ENCODE measurements around the gene LDB3. TPM values are rescaled to one million over a fixed set of nuclear protein-coding genes. Genes with fewer than 3 reads are reported as not detected.
A peak's percentile ranks its signal among the peaks of the same experiment; 100 is the strongest.

LDB3 gene, protein sequence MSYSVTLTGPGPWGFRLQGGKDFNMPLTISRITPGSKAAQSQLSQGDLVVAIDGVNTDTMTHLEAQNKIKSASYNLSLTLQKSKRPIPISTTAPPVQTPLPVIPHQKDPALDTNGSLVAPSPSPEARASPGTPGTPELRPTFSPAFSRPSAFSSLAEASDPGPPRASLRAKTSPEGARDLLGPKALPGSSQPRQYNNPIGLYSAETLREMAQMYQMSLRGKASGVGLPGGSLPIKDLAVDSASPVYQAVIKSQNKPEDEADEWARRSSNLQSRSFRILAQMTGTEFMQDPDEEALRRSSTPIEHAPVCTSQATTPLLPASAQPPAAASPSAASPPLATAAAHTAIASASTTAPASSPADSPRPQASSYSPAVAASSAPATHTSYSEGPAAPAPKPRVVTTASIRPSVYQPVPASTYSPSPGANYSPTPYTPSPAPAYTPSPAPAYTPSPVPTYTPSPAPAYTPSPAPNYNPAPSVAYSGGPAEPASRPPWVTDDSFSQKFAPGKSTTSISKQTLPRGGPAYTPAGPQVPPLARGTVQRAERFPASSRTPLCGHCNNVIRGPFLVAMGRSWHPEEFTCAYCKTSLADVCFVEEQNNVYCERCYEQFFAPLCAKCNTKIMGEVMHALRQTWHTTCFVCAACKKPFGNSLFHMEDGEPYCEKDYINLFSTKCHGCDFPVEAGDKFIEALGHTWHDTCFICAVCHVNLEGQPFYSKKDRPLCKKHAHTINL
- total RNA-seq (1 to 10 TPM in 1 of 2 donors, under 1 TPM in 1; 0.66 to 1.7 TPM), polyA plus RNA-seq (ENCODE audit: insufficient read length in 2 of 2) (1 to 10 TPM; 3.1 to 4.3 TPM)
- long read RNA-seq, donor 1: 0 reads
- long read RNA-seq, donor 2: 0 reads
- long read RNA-seq, donor 3: 0 reads
- long read RNA-seq, donor 4: 0 reads

DNA sequence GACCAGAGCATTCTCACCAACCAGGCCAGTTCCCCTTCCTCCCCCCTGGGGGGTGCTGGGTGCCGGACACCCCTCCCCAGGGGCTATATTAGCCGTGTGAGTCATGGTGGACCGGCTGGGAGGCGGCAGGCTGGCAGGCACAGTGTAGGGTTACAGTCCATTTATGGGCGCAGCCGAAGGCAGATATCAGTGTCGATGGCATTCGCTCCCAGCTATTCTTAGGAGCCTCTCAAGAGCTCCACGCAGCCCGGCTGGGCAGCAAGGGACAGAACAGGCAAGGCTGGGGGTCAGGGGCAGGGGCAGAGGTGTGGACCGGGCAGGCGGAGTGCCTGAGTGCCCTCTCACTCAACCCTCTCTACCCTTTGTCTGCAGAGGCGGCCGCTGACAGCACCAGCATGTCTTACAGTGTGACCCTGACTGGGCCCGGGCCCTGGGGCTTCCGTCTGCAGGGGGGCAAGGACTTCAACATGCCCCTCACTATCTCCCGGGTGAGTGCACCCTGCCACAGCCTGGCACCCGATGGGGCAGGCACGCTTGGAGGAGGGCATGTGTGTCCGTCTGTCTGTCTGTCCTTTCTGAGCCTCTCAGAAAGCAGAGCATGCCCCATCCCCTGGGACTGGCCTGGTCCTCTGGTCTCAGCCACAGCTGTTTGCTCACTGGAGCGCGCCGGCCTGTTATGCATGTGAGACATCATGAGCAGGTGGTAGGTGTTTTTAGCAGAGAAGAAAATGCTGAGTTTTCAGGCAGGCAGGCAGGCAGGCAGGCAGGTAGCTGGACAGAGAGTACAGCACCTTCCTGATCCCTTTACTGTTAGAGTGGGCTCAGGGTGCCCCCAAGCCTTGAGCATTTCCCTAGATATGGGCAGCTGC is at the start of gene LDB3:
TSS of gene LDB3 (plus strand) at position 215 of the 869 bp plus-strand sequence. CDS start at position 396, 181 bp downstream.
- no peaks in the 10 kb centered on the region for H3K27me3 ChIP-seq (ENCODE audit: control insufficient read depth, insufficient read depth, low read length)
- H3K9me3 ChIP-seq (ENCODE audit: control insufficient read depth, insufficient read depth, low read length): no peaks in the 10 kb centered on the region
- no peak within 1 kb of the TSS for H3K27ac ChIP-seq (ENCODE audit: low read depth, low read length)
- peaks cover 2% of the 10 kb centered on the region for H3K36me3 ChIP-seq (ENCODE audit: control insufficient read depth, insufficient read depth, low read length)
- H3K4me1 ChIP-seq (ENCODE audit: control insufficient read depth, insufficient read depth, low read length): peaks cover 68% of the 10 kb centered on the region
- DNase-seq (ENCODE audit: low read depth in 4 of 6, low spot score in 6 of 6): no peak
- no peak within 1 kb of the TSS for H3K4me3 ChIP-seq (ENCODE audit: low read depth, low read length)
- WGBS (ENCODE audit: insufficient coverage): 73% methylated on average over 23 of the region's 23 CpGs

DNA sequence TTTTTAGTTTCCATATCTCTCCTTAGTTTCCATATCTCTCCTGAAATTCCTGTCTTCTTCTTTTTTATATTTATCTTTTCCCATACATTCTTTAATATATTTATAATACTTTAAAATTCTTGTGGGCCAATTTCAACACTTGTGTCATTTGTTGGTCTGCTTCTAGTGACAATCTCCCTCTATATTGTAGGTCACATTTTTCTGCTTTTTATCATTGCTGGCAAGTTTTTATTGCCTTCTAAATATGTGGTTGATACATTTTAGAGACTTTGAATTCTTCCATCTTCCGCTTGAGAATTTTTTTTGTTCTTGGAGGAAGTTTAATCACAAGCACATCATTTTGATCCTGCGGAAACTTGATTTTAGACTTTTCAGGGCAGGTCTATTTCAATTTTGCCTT is 40.0 kb upstream of the LDB3 start:
- Histone ChIP-seq H3K27me3 (ENCODE audit: control insufficient read depth, insufficient read depth, low read length) (peaks cover 11% of the 10 kb centered on the region), H3K9me3 (ENCODE audit: control insufficient read depth, insufficient read depth, low read length) (no peaks in the 10 kb centered on the region), H3K4me1 (ENCODE audit: control insufficient read depth, insufficient read depth, low read length) (peaks cover 8% of the 10 kb centered on the region), H3K27ac (ENCODE audit: low read depth, low read length) (no peak overlapping the region), H3K36me3 (ENCODE audit: control insufficient read depth, insufficient read depth, low read length) (no peaks in the 10 kb centered on the region), H3K4me3 (ENCODE audit: low read depth, low read length) (no peak overlapping the region)
- 100% methylated on average over 1 of the region's 2 CpGs for WGBS (ENCODE audit: insufficient coverage)
- no peak for DNase-seq (ENCODE audit: low read depth in 4 of 6, low spot score in 6 of 6)

DNA sequence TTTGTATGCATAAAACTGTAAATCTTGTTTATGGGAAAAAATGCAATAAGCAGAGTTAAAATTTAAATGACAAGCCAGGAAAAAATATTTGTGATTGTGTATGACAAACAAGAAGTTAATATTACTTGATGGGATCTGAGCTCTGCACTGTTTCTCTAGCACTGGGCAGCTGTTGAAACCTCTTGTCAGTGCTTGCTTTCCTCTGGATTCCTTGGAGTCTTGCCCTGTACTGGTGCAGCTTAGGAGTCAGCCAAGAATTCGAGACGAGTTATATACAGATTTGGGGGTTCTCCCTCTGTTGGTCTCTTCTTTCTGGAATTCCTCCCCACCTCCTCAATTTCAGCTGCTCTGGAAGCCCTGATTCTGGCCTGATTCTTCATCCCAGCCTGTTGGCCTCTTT is 38.2 kb upstream of the LDB3 start:
- no CpG with 5 or more reads among the region's 2 CpGs for WGBS (ENCODE audit: insufficient coverage)

DNA sequence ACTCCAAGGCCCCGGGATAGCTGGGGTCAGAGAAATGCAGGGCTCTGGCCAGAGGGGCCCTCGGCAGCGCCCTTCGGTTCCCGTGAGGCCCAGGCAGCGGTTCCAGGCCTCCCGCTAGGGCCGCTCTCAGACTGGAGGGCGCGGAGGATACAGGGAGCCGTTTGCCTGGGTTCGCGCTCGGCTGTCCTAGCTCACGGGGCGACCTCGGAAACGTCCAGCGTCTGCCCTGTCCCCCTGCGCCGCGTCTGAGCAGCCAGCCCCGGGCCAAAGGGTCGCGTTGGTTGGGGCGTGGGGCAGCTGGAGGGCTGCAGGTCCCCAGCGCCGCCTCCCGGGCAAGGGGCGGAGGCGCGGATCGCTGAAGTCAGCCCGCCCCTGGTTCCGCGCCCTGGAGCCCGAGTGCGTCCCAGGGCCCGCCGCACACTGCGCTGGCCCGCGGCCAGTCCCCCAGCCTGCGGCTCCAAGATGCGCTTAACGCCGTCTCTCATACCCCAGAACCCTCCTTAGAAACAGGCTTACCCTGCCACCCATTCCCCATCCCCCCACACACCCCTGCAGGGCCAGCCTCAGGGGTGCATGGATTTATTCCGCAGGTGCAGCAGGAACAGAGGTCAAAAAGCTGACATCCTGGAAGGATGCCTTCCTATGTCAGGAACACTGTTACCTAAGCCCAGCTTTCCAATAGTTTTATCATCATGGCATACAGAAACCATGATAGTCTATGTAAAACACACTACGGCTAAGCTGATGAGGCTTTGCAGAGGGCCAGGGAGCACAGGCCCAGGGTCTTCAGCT is 36.1 kb upstream of the LDB3 start:
- H3K27me3 ChIP-seq (ENCODE audit: control insufficient read depth, insufficient read depth, low read length): peaks cover 13% of the 10 kb centered on the region
- peaks cover 8% of the 10 kb centered on the region for H3K4me1 ChIP-seq (ENCODE audit: control insufficient read depth, insufficient read depth, low read length)
- no peaks in the 10 kb centered on the region for H3K36me3 ChIP-seq (ENCODE audit: control insufficient read depth, insufficient read depth, low read length)
- H3K27ac ChIP-seq (ENCODE audit: low read depth, low read length): no peak overlapping the region
- DNase-seq (ENCODE audit: low read depth in 4 of 6, low spot score in 6 of 6): peak in 2 of 6 donors; percentile 42 to 54
- no peaks in the 10 kb centered on the region for H3K9me3 ChIP-seq (ENCODE audit: control insufficient read depth, insufficient read depth, low read length)
- peak overlapping the region; percentile 24 for H3K4me3 ChIP-seq (ENCODE audit: low read depth, low read length)
- 5% methylated on average over 48 of the region's 49 CpGs for WGBS (ENCODE audit: insufficient coverage)

More for the DNA sequence above, 38.2 kb upstream of the LDB3 start:
- Histone ChIP-seq H3K27me3 (ENCODE audit: control insufficient read depth, insufficient read depth, low read length) (peaks cover 13% of the 10 kb centered on the region), H3K4me1 (ENCODE audit: control insufficient read depth, insufficient read depth, low read length) (peaks cover 8% of the 10 kb centered on the region), H3K4me3 (ENCODE audit: low read depth, low read length) (no peak overlapping the region), H3K27ac (ENCODE audit: low read depth, low read length) (no peak overlapping the region), H3K36me3 (ENCODE audit: control insufficient read depth, insufficient read depth, low read length) (no peaks in the 10 kb centered on the region), H3K9me3 (ENCODE audit: control insufficient read depth, insufficient read depth, low read length) (no peaks in the 10 kb centered on the region)
- no peak for DNase-seq (ENCODE audit: low read depth in 4 of 6, low spot score in 6 of 6)

DNA sequence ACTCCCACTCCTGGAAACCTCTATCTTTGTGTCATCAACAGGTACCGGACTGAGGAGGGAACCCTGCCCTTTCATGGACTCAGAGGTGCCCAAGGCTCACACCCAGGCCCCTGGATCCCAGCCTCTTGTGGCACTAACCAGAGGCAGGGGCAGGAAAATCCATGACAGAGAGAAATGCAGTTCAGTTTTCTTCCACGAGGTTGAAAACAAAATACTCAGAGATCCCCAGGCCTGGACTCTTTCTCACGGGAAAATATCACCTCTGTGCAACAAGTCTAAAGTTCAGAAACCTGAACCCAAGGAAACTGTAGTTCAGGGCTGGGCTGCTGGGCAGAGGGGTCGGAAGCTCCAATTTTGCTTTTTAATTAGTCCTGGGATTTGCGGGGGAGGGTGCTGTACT is 35.4 kb upstream of the LDB3 start:
- H3K36me3 ChIP-seq (ENCODE audit: control insufficient read depth, insufficient read depth, low read length): no peaks in the 10 kb centered on the region
- peaks cover 13% of the 10 kb centered on the region for H3K27me3 ChIP-seq (ENCODE audit: control insufficient read depth, insufficient read depth, low read length)
- H3K27ac ChIP-seq (ENCODE audit: low read depth, low read length): no peak overlapping the region
- DNase-seq (ENCODE audit: low read depth in 4 of 6, low spot score in 6 of 6): no peak
- no peaks in the 10 kb centered on the region for H3K9me3 ChIP-seq (ENCODE audit: control insufficient read depth, insufficient read depth, low read length)
- no peak overlapping the region for H3K4me3 ChIP-seq (ENCODE audit: low read depth, low read length)
- 71% methylated on average over 5 of the region's 5 CpGs for WGBS (ENCODE audit: insufficient coverage)
- peaks cover 8% of the 10 kb centered on the region for H3K4me1 ChIP-seq (ENCODE audit: control insufficient read depth, insufficient read depth, low read length)

DNA sequence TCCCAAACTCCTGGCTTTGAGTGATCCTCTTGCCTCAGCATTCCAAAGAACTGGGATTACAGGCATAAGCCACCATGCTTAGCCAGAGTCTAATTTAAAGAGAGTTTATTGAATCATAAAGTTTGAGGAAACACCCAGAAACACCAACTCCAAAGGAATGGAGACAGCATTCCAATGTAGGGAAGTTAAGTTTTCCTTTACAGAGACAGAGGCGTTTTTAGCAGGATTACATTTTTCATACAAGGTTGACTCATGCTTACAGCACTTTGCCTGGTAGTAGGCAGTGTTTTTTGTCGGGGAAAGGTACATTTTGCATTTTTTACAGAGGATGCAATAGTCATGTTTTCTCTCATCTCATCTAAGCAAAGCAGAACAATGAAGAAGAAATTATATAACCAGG is 32.9 kb upstream of the LDB3 start:
- WGBS (ENCODE audit: insufficient coverage): no CpG with 5 or more reads among the region's 2 CpGs
- no peak overlapping the region for H3K4me3 ChIP-seq (ENCODE audit: low read depth, low read length)
- DNase-seq (ENCODE audit: low read depth in 4 of 6, low spot score in 6 of 6): no peak
- H3K27me3 ChIP-seq (ENCODE audit: control insufficient read depth, insufficient read depth, low read length): peaks cover 13% of the 10 kb centered on the region
- H3K36me3 ChIP-seq (ENCODE audit: control insufficient read depth, insufficient read depth, low read length): no peaks in the 10 kb centered on the region
- H3K27ac ChIP-seq (ENCODE audit: low read depth, low read length): no peak overlapping the region
- peaks cover 8% of the 10 kb centered on the region for H3K4me1 ChIP-seq (ENCODE audit: control insufficient read depth, insufficient read depth, low read length)
- H3K9me3 ChIP-seq (ENCODE audit: control insufficient read depth, insufficient read depth, low read length): no peaks in the 10 kb centered on the region

DNA sequence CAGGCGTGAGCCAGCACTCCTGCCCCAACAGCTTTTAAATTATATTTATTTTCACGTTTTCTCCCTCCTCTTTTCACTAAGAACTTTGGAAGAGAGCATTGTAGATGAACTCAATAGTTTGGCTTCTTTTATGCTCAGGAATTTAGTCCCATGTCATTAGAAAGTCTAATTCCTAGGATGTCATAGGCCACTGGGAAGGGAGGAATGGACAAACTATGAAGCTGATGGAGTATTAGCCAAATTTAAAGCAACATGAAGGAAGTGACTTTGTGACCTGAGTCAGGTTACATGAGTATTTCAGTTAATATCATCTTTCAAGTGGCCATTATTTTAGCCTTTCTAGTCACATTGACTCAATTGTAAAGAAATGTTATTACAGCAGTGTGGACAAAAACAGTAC is 32.0 kb upstream of the LDB3 start:
- no peak for DNase-seq (ENCODE audit: low read depth in 4 of 6, low spot score in 6 of 6)
- Histone ChIP-seq H3K27ac (ENCODE audit: low read depth, low read length) (no peak overlapping the region), H3K4me3 (ENCODE audit: low read depth, low read length) (no peak overlapping the region), H3K36me3 (ENCODE audit: control insufficient read depth, insufficient read depth, low read length) (no peaks in the 10 kb centered on the region), H3K27me3 (ENCODE audit: control insufficient read depth, insufficient read depth, low read length) (peaks cover 11% of the 10 kb centered on the region), H3K9me3 (ENCODE audit: control insufficient read depth, insufficient read depth, low read length) (no peaks in the 10 kb centered on the region), H3K4me1 (ENCODE audit: control insufficient read depth, insufficient read depth, low read length) (peaks cover 8% of the 10 kb centered on the region)
- WGBS (ENCODE audit: insufficient coverage): 100% methylated on average over 1 of the region's 2 CpGs

DNA sequence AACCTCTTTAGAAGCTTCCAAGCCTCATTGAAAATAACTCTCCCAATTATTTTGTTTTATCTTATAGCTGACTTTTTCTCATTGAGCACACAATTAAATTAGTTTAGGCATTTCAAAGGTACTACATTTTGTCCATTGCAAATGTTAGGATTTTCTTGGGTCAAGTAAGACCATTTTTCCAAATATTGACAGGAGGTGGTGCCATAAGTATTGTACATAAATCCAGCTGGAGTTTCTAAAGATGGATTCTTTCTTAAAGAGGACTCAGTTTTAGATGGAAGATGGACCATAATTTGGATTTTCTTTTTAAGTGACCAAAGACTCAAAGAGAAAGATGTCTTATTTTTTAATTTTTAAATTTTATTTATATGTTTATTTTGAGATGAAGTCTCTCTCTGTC is 26.3 kb upstream of the LDB3 start:
- DNase-seq (ENCODE audit: low read depth in 4 of 6, low spot score in 6 of 6): peak in 1 of 6 donors; percentile 27
- H3K36me3 ChIP-seq (ENCODE audit: control insufficient read depth, insufficient read depth, low read length): no peaks in the 10 kb centered on the region
- H3K27me3 ChIP-seq (ENCODE audit: control insufficient read depth, insufficient read depth, low read length): no peaks in the 10 kb centered on the region
- H3K27ac ChIP-seq (ENCODE audit: low read depth, low read length): no peak overlapping the region
- no peak overlapping the region for H3K4me3 ChIP-seq (ENCODE audit: low read depth, low read length)
- H3K4me1 ChIP-seq (ENCODE audit: control insufficient read depth, insufficient read depth, low read length): no peaks in the 10 kb centered on the region
- no peaks in the 10 kb centered on the region for H3K9me3 ChIP-seq (ENCODE audit: control insufficient read depth, insufficient read depth, low read length)

DNA sequence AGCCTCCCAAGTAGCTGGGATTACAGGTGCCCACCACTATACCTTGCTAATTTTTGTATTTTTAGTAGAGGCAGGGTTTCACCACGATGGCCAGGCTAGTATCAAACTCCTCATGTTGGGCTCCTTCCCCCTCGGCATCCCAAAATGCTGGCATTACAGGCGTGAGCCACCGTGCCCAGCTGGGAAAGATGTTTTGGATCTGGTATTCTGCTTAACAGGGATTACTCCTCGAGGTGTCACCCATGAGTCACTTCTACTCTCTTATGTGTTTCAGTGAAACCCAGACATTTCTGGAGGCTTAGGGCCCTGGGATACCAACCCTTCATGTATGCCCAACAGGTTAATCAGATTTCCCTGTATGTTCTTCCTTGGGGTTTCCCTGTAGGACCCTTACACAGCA is 25.8 kb upstream of the LDB3 start:
- Histone ChIP-seq H3K4me3 (ENCODE audit: low read depth, low read length) (no peak overlapping the region), H3K36me3 (ENCODE audit: control insufficient read depth, insufficient read depth, low read length) (no peaks in the 10 kb centered on the region), H3K4me1 (ENCODE audit: control insufficient read depth, insufficient read depth, low read length) (no peaks in the 10 kb centered on the region), H3K27ac (ENCODE audit: low read depth, low read length) (no peak overlapping the region), H3K9me3 (ENCODE audit: control insufficient read depth, insufficient read depth, low read length) (no peaks in the 10 kb centered on the region), H3K27me3 (ENCODE audit: control insufficient read depth, insufficient read depth, low read length) (no peaks in the 10 kb centered on the region)
- DNase-seq (ENCODE audit: low read depth in 4 of 6, low spot score in 6 of 6): no peak
- WGBS (ENCODE audit: insufficient coverage): 82% methylated on average over 5 of the region's 5 CpGs

All from spinal cord (tissue), 10 donors.